Activated CD8-positive, alpha-beta T cell treated with anti-CD3 and anti-CD28 coated beads for 36 hours (primary cell): Measurements from ENCODE around the gene PLAC1. TPM values are rescaled to one million over a fixed set of nuclear protein-coding genes. Genes with fewer than 3 reads are reported as not detected.

ENCODE experiments used
- ATAC-seq: fragments of 200-7000 bp; cut with Tn5 transposase; one replicate; pipeline ENCODE4 v1.10.0; 2021; ENCODE audit warnings: mild to moderate bottlenecking, moderate library complexity
- CTCF ChIA-PET: fragments of 350-600 bp; sonication (Branson Sonifier 250); formaldehyde crosslinking; loops from one replicate; lab custom pipeline; 2021; ENCODE audit warnings: antibody characterized with exemption; lab: Charles Lee
- POLR2A ChIA-PET: fragments of 350-600 bp; sonication (Branson Sonifier 250); formaldehyde crosslinking; loops from one replicate; lab custom pipeline; 2021; ENCODE audit warnings: antibody characterized with exemption; lab: Charles Lee
- DNase-seq: peaks from one replicate; pipeline ENCODE4 v3.0.0-alpha.2; 2020
- H3K27ac Mint-ChIP-seq: one replicate; pipeline ENCODE4 v1.8.0; 2021; ENCODE audit warnings: mild to moderate bottlenecking, mixed read lengths
- H3K27me3 Mint-ChIP-seq: one replicate; pipeline ENCODE4 v1.8.0; 2021; ENCODE audit warnings: mixed read lengths
- H3K36me3 Mint-ChIP-seq: one replicate; pipeline ENCODE4 v1.8.0; 2021; ENCODE audit warnings: low read depth, mixed read lengths
- H3K4me1 Mint-ChIP-seq: one replicate; pipeline ENCODE4 v1.8.0; 2021; ENCODE audit warnings: low read depth, mixed read lengths
- H3K4me3 Mint-ChIP-seq: one replicate; pipeline ENCODE4 v1.8.0; 2021; ENCODE audit warnings: mild to moderate bottlenecking, moderate library complexity, mixed read lengths
- H3K9me3 Mint-ChIP-seq: one replicate; pipeline ENCODE4 v1.8.0; 2021; ENCODE audit warnings: mixed read lengths
- CTCF ChIP-seq: fragments of 200-600 bp; IDR thresholded peaks from one replicate; pipeline ENCODE4 v1.8.0; 2022; ENCODE audit warnings: antibody characterized with exemption, mild to moderate bottlenecking
- intact Hi-C: fragments of 100-400 bp; cut with micrococcal nuclease; formaldehyde crosslinking; loops from one replicate; pipeline ENCODE4 v1.10.0; 2022
- total RNA-seq, 2 experiments: library from RNA; stranded (reverse); gene quantifications; one replicate each; pipeline ENCODE4 v1.2.3, GENCODE V29; 2021

PLAC1 gene
- total RNA-seq, 2 experiments from 2014 or later, result not detected

- Mint-ChIP-seq H3K9me3 (peaks cover 2% of the 10 kb centered on the region), H3K4me3 (no peak overlapping the region), H3K4me1 (peaks cover 18% of the 10 kb centered on the region), H3K27me3 (peaks cover 14% of the 10 kb centered on the region), H3K36me3 (no peaks in the 10 kb centered on the region), H3K27ac (no peak overlapping the region)
- no peak for DNase-seq
- ChIA-PET POLR2A (no interaction called here), CTCF (no interaction called here)
- intact Hi-C loops, result no loop called here
- TF ChIP-seq CTCF, result no peak
- ATAC-seq, result no peak
Observed at GRCh38 chrX:134600714-134601113, 57.6 kb downstream of the PLAC1 start.

GRCh38 chrX:134599184-134599914 lies 58.9 kb downstream of the PLAC1 start:
- intact Hi-C loops, result no loop called here
- no peaks in the 10 kb centered on the region for H3K36me3 Mint-ChIP-seq
- H3K4me1 Mint-ChIP-seq, result peaks cover 18% of the 10 kb centered on the region
- DNase-seq, result peak; percentile 59
- no peak for TF ChIP-seq CTCF
- H3K27me3 Mint-ChIP-seq, result peaks cover 14% of the 10 kb centered on the region
- ChIA-PET POLR2A (interaction anchor here (0.8 kb wide), 1 partner anchor 55 kb away, joined by 3 read pairs; no protein-coding TSS in a partner anchor), CTCF (no interaction called here)
- ATAC-seq, result peak; percentile 90
- peaks cover 2% of the 10 kb centered on the region for H3K9me3 Mint-ChIP-seq
- H3K4me3 Mint-ChIP-seq, result no peak overlapping the region
- H3K27ac Mint-ChIP-seq, result peak overlapping the region; percentile 57

DNA sequence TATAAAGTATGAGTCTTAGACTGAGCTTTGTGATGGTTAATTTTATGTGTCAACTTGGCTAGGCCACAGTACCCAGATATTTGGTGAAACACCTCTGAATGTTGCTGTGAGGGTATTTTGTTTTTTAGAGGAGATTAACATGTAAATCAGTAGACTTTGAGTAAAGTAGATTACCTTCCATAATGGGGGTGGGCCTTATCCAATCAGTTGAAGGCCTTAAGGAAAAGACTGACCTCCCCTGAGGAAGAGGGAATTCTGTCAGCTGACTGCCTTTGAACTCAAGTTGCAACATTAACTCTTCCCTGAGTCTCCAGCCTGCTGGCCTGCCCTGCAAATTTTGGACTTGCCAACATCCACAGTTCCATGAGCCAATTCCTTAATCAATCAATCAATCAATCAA lies 66.0 kb downstream of the PLAC1 start:
- ChIA-PET CTCF (no interaction called here), POLR2A (no interaction called here)
- Mint-ChIP-seq H3K27me3 (peaks cover 10% of the 10 kb centered on the region), H3K4me3 (no peak overlapping the region), H3K27ac (no peak overlapping the region), H3K36me3 (no peaks in the 10 kb centered on the region), H3K4me1 (no peaks in the 10 kb centered on the region), H3K9me3 (no peaks in the 10 kb centered on the region)
- ATAC-seq (no peak), DNase-seq (no peak)
- intact Hi-C loops, result no loop called here
- no peak for TF ChIP-seq CTCF

DNA sequence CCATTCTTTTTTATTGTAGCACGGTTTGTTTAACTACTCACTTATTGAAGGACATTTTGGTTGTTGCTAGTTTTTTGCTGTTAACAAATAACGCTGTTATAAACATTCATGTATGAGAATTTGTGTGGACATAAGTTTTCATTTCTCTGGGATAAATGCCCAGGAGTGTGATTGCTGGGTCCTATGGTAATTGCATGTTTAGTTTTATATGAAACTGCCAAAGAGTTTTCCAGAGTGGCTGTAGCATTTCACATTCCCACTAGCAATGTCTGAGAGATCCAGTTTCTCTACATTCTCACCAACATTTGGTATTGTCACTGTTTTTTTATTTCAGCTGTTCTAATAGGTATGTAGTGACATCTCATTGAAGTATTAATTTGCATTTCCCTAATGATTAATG lies 66.8 kb downstream of the PLAC1 start:
- no peaks in the 10 kb centered on the region for H3K36me3 Mint-ChIP-seq
- H3K27me3 Mint-ChIP-seq, result peaks cover 5% of the 10 kb centered on the region
- ChIA-PET POLR2A (no interaction called here), CTCF (no interaction called here)
- H3K9me3 Mint-ChIP-seq, result no peaks in the 10 kb centered on the region
- no peak for DNase-seq
- H3K27ac Mint-ChIP-seq, result no peak overlapping the region
- no peak for ATAC-seq
- no peak for TF ChIP-seq CTCF
- H3K4me1 Mint-ChIP-seq, result no peaks in the 10 kb centered on the region
- H3K4me3 Mint-ChIP-seq, result no peak overlapping the region
- intact Hi-C loops, result no loop called here

DNA sequence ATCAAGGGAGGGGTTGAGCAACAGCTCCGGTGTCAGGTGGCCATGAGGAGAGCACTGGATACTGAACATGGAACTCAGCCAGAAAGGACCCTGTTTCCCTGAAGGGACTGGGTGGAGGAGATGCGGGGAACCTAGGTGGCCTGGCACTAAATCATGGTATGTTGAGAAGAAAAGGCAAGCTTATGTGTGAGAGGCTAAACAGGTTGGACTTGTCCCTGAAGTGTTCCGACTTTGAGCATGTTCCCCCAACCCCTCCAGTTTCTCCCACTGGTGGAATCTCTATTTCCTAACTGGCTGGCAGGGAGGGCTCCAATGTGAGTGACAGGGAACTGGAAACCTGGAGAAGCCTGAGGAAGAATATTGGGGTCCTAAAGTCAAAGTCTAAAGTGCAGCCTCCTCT lies 69.5 kb downstream of the PLAC1 start:
- intact Hi-C loops, result no loop called here
- Mint-ChIP-seq H3K4me1 (no peaks in the 10 kb centered on the region), H3K27ac (no peak overlapping the region), H3K9me3 (no peaks in the 10 kb centered on the region), H3K27me3 (peaks cover 5% of the 10 kb centered on the region), H3K4me3 (no peak overlapping the region), H3K36me3 (no peaks in the 10 kb centered on the region)
- ChIA-PET CTCF (no interaction called here), POLR2A (no interaction called here)
- DNase-seq (no peak), ATAC-seq (no peak)
- no peak for TF ChIP-seq CTCF
